Measurements from ENCODE around the gene SMG6. TPM values are rescaled to one million over a fixed set of nuclear protein-coding genes. Genes with fewer than 3 reads are reported as not detected.

SMG6 gene
- total RNA-seq, 1 experiment from 2014 or later = 25.6 TPM

DNA sequence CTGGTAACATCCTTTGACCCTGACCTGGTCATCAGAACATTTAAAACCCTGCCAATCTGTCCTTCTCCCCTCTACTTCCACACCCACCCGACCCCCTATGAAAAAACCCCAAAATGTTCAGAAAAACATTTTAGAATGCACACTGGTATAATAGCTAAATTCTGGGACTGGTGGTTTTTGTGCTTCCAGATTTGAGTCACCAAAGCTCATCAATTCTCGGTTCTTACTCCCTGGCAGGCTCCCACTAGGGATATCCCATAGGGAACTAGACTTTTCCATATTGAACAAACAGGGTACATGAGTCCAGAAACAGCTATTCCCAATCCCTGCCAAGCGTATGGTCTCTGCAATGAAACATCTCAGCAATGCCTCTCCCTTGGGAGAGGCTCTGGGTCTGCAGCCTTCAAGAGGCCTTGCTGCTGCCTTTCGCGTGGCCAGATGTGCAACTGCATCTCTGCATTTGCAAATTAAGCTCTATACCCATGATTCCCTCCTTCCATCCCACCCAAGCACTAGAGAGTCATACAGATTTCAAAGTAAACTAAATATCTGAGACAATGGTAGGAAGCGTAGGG lies 67.7 kb downstream of the SMG6 start:
- Mint-ChIP-seq H3K36me3 (no peaks in the 10 kb centered on the region; the same call in 1 of the 2 replicates), H3K27ac (no peak overlapping the region), H3K4me1 (no peaks in the 10 kb centered on the region), H3K4me3 (no peak overlapping the region), H3K9me3 (no peaks in the 10 kb centered on the region), H3K27me3 (ENCODE audit: low read depth) (no peaks in the 10 kb centered on the region)
- no peak for ATAC-seq
- CTCF ChIA-PET = interaction anchor here (1.5 to 2.0 kb wide), 3 partner anchors 9 to 181 kb away, joined by 8 read pairs; partner anchors contain the start of gene HIC1
- no peak for DNase-seq (ENCODE audit: low spot score)
- TF ChIP-seq CREM (CRISPR knock-in tag; IDR thresholded peaks at IDR 0.05) (no peak), ATF3 (CRISPR knock-in tag; conservative IDR thresholded peaks at IDR 0.05) (no peak), GABPB1 (CRISPR knock-in tag; IDR thresholded peaks at IDR 0.05) (no peak), E2F1 (CRISPR knock-in tag; IDR thresholded peaks at IDR 0.05) (no peak), ZNF396 (CRISPR knock-in tag; IDR thresholded peaks at IDR 0.05; ENCODE audit: borderline replicate concordance) (no peak), ERG (CRISPR knock-in tag; IDR thresholded peaks at IDR 0.05) (no peak), MYBL2 (CRISPR knock-in tag; IDR thresholded peaks at IDR 0.05) (no peak), ZNF416 (CRISPR knock-in tag; IDR thresholded peaks at IDR 0.05) (no peak)
- TF ChIP-seq, protein P1, sequence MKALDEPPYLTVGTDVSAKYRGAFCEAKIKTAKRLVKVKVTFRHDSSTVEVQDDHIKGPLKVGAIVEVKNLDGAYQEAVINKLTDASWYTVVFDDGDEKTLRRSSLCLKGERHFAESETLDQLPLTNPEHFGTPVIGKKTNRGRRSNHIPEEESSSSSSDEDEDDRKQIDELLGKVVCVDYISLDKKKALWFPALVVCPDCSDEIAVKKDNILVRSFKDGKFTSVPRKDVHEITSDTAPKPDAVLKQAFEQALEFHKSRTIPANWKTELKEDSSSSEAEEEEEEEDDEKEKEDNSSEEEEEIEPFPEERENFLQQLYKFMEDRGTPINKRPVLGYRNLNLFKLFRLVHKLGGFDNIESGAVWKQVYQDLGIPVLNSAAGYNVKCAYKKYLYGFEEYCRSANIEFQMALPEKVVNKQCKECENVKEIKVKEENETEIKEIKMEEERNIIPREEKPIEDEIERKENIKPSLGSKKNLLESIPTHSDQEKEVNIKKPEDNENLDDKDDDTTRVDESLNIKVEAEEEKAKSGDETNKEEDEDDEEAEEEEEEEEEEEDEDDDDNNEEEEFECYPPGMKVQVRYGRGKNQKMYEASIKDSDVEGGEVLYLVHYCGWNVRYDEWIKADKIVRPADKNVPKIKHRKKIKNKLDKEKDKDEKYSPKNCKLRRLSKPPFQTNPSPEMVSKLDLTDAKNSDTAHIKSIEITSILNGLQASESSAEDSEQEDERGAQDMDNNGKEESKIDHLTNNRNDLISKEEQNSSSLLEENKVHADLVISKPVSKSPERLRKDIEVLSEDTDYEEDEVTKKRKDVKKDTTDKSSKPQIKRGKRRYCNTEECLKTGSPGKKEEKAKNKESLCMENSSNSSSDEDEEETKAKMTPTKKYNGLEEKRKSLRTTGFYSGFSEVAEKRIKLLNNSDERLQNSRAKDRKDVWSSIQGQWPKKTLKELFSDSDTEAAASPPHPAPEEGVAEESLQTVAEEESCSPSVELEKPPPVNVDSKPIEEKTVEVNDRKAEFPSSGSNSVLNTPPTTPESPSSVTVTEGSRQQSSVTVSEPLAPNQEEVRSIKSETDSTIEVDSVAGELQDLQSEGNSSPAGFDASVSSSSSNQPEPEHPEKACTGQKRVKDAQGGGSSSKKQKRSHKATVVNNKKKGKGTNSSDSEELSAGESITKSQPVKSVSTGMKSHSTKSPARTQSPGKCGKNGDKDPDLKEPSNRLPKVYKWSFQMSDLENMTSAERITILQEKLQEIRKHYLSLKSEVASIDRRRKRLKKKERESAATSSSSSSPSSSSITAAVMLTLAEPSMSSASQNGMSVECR (CRISPR knock-in tag; IDR thresholded peaks at IDR 0.05; ENCODE audit: borderline replicate concordance) = no peak
- POLR2A ChIA-PET = no interaction called here

GRCh38 chr17:2235265-2235664 lies 68.3 kb downstream of the SMG6 start:
- H3K27me3 Mint-ChIP-seq (ENCODE audit: low read depth) = no peaks in the 10 kb centered on the region
- no peak for ATAC-seq
- no peaks in the 10 kb centered on the region for H3K9me3 Mint-ChIP-seq
- POLR2A ChIA-PET = no interaction called here
- no peak overlapping the region for H3K4me3 Mint-ChIP-seq
- 0 out of 2 replicates have a peak overlapping the region, but pooled peaks have one; percentile 24 for H3K27ac Mint-ChIP-seq
- H3K36me3 Mint-ChIP-seq = no peaks in the 10 kb centered on the region; the same call in 1 of the 2 replicates
- DNase-seq (ENCODE audit: low spot score) = no peak
- CTCF ChIA-PET = interaction anchor here (1.5 to 2.0 kb wide), 2 partner anchors 9 to 177 kb away, joined by 8 read pairs; no protein-coding TSS in a partner anchor
- TF ChIP-seq ZNF423 (CRISPR knock-in tag; IDR thresholded peaks at IDR 0.05) (no peak), TCF7 (CRISPR knock-in tag; IDR thresholded peaks at IDR 0.05; ENCODE audit: low read depth) (no peak), NR2C2 (CRISPR knock-in tag; IDR thresholded peaks at IDR 0.05) (no peak), CREM (CRISPR knock-in tag; IDR thresholded peaks at IDR 0.05) (no peak), JUN (CRISPR knock-in tag; IDR thresholded peaks at IDR 0.05) (no peak), ZNF263 (CRISPR knock-in tag; IDR thresholded peaks at IDR 0.05; ENCODE audit: low read depth) (no peak), MAX (CRISPR knock-in tag; IDR thresholded peaks at IDR 0.05) (no peak)
- TF ChIP-seq, protein P2, sequence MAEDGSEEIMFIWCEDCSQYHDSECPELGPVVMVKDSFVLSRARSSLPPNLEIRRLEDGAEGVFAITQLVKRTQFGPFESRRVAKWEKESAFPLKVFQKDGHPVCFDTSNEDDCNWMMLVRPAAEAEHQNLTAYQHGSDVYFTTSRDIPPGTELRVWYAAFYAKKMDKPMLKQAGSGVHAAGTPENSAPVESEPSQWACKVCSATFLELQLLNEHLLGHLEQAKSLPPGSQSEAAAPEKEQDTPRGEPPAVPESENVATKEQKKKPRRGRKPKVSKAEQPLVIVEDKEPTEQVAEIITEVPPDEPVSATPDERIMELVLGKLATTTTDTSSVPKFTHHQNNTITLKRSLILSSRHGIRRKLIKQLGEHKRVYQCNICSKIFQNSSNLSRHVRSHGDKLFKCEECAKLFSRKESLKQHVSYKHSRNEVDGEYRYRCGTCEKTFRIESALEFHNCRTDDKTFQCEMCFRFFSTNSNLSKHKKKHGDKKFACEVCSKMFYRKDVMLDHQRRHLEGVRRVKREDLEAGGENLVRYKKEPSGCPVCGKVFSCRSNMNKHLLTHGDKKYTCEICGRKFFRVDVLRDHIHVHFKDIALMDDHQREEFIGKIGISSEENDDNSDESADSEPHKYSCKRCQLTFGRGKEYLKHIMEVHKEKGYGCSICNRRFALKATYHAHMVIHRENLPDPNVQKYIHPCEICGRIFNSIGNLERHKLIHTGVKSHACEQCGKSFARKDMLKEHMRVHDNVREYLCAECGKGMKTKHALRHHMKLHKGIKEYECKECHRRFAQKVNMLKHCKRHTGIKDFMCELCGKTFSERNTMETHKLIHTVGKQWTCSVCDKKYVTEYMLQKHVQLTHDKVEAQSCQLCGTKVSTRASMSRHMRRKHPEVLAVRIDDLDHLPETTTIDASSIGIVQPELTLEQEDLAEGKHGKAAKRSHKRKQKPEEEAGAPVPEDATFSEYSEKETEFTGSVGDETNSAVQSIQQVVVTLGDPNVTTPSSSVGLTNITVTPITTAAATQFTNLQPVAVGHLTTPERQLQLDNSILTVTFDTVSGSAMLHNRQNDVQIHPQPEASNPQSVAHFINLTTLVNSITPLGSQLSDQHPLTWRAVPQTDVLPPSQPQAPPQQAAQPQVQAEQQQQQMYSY (CRISPR knock-in tag; IDR thresholded peaks at IDR 0.05) = no peak
- H3K4me1 Mint-ChIP-seq = no peaks in the 10 kb centered on the region

Measured in WTC11 (cell line).